HG03045 (cell line): ENCODE measurements around the gene ZNF407.
"Not testable (repeated sequence)": the region's sequence is repeated elsewhere in the genome, so short reads cannot be mapped to it uniquely, and the experiment has no call there.

ENCODE experiments used
- ATAC-seq: cut with Tn5 transposase; IDR thresholded peaks from one replicate; pipeline ENCODE4 v1.9.1; 2021; ENCODE audit warnings: mild to moderate bottlenecking, moderate library complexity; ENCODE audit not compliant: unreplicated experiment

ZNF407 gene

GRCh38 chr18:74597662-74598349 is at the start of gene ZNF407:
ZNF407 (plus strand) TSS chr18:74597870; CDS start chr18:74631020, 33,150 bp downstream.
- peak; percentile 86 for ATAC-seq

- ATAC-seq = no peak
Observed at GRCh38 chr18:74549591-74550104, 48.0 kb upstream of the ZNF407 start.

GRCh38 chr18:74550886-74551285 is 46.8 kb upstream of the ZNF407 start:
- no peak for ATAC-seq

GRCh38 chr18:74551452-74551851 is 46.2 kb upstream of the ZNF407 start:
- ATAC-seq = no peak

- ATAC-seq = peak; percentile 95
Observed at GRCh38 chr18:74551936-74552555, 45.6 kb upstream of the ZNF407 start.

- no peak for ATAC-seq
Observed at GRCh38 chr18:74556126-74556525, 41.5 kb upstream of the ZNF407 start.

- ATAC-seq = no peak
Observed at GRCh38 chr18:74558096-74558495, 39.6 kb upstream of the ZNF407 start.

GRCh38 chr18:74562131-74562730 is 35.4 kb upstream of the ZNF407 start:
- ATAC-seq = no peak

GRCh38 chr18:74562775-74563174 is 34.9 kb upstream of the ZNF407 start:
- ATAC-seq = no peak

GRCh38 chr18:74563999-74564398 is 33.7 kb upstream of the ZNF407 start:
- no peak for ATAC-seq

GRCh38 chr18:74565164-74565563 is 32.5 kb upstream of the ZNF407 start:
- ATAC-seq = not testable (repeated sequence)

GRCh38 chr18:74565993-74566392 is 31.7 kb upstream of the ZNF407 start:
- ATAC-seq = not testable (repeated sequence)

- ATAC-seq = no peak
Observed at GRCh38 chr18:74567822-74568221, 29.8 kb upstream of the ZNF407 start.

- no peak for ATAC-seq
Observed at GRCh38 chr18:74569401-74569800, 28.3 kb upstream of the ZNF407 start.

GRCh38 chr18:74570266-74570665 is 27.4 kb upstream of the ZNF407 start:
- no peak for ATAC-seq

- ATAC-seq = no peak
Observed at GRCh38 chr18:74571895-74572680, 25.6 kb upstream of the ZNF407 start.

- no peak for ATAC-seq
Observed at GRCh38 chr18:74573053-74573452, 24.6 kb upstream of the ZNF407 start.

GRCh38 chr18:74574916-74575315 is 22.8 kb upstream of the ZNF407 start:
- ATAC-seq = no peak

GRCh38 chr18:74577019-74577418 is 20.7 kb upstream of the ZNF407 start:
- no peak for ATAC-seq

GRCh38 chr18:74579496-74580065 is 18.1 kb upstream of the ZNF407 start:
- no peak for ATAC-seq

GRCh38 chr18:74582642-74583041 is 15.0 kb upstream of the ZNF407 start:
- ATAC-seq = no peak
